WI38 (cell line): Measurements from ENCODE around the gene SPOCD1.
"Not testable (repeated sequence)": the region's sequence is repeated elsewhere in the genome, so short reads cannot be mapped to it uniquely, and the experiment has no call there.

Source experiments
- H3K4me3 ChIP-seq: 2 replicates; pipeline ENCODE4 v1.5.1; 2011; ENCODE audit warnings: low read depth, mild to moderate bottlenecking, control low read depth, low read length
- CTCF ChIP-seq: IDR thresholded peaks from 2 replicates; pipeline ENCODE4 v1.5.1; 2012; ENCODE audit warnings: low read depth, mild to moderate bottlenecking, control low read depth, low read length

The SPOCD1 gene

GRCh38 chr1:31828926-31829690 lies 13.3 kb upstream of the SPOCD1 start:
- no peak for TF ChIP-seq CTCF
- no peak overlapping the region for H3K4me3 ChIP-seq

GRCh38 chr1:31828341-31828740 lies 12.5 kb upstream of the SPOCD1 start:
- H3K4me3 ChIP-seq: no peak overlapping the region
- TF ChIP-seq CTCF: no peak

GRCh38 chr1:31823780-31824179 lies 8.0 kb upstream of the SPOCD1 start:
- TF ChIP-seq CTCF: no peak
- H3K4me3 ChIP-seq: no peak overlapping the region

GRCh38 chr1:31822766-31823165 lies 6.9 kb upstream of the SPOCD1 start:
- TF ChIP-seq CTCF: no peak
- no peak overlapping the region for H3K4me3 ChIP-seq

DNA sequence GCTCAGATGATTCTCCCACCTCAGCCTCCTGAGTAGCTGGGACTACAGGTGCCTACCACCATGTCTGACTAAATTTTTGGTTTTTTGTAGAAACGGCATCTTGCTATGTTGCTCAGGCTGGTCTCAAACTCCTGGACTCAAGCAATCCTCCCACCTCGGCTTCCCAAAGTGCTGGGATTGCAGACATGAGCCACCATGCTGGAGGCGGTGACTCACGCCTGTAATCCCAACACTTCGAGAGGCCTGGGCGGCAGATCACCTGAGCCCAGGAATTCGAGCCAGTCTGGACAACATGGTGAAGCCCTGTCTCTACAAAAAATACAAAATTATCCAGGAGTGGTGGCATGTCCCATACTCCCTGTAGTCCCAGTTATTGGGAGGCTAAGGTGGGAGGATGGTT lies 4.4 kb upstream of the SPOCD1 start:
- H3K4me3 ChIP-seq: not testable (repeated sequence)

GRCh38 chr1:31818206-31818605 lies 2.4 kb upstream of the SPOCD1 start:
- H3K4me3 ChIP-seq: no peak overlapping the region
- no peak for TF ChIP-seq CTCF

DNA sequence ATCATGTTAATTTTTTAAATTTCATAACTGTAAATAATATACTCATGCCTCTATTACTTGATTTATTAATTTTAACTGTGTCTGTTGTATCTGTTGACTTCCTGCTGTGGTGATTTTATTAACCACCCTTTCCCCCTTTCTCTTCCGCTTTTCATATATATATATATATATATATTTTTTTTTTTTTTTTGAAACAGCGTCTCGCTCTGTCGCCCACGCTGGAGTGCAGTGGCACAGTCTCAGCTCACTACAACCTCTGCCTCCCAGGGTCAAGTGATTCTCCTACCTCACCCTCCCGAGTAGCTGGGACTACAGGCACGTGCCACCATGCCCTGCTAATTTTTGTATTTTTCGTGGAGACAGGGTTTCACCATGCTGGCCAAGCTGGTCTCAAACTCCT lies 1.1 kb upstream of the SPOCD1 start:
- H3K4me3 ChIP-seq: not testable (repeated sequence)

DNA sequence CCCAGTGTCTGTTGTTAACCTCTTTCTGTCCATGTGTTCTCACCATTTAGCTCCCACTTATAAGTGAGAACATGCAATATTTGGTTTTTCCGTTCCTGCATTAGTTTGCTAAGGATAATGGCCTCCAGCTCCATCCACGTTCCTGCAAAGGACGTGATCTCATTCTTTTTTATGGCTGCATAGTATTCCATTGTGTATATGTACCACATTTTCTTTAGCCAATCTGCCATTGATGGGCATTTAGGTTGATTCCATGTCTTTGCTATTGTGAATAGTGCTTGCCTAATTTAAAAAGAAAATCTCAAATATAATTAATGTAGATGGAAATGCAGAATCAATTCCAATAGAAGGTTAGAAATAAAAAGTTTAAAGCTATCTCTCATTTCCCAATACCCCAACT lies 679 bp upstream of the SPOCD1 start:
- H3K4me3 ChIP-seq: not testable (repeated sequence)

DNA sequence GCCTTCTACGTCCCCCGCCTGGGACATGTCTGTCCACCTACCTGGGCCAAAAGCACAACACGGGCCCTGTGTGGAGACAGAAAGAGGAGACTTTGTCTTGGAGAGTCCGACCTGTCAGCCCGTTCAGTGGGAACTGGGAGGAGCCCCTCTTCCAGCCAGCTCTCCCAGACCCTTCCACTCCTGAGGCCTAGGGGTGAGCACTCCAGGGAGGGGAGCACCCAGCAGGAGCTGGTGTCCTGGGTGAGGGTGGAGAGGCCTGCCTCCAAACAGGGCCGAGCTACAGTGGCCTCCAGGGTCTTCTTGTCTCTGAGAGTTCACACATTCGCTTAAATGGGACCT lies 546 bp downstream of the SPOCD1 start:
- TF ChIP-seq CTCF: no peak
- H3K4me3 ChIP-seq: no peak overlapping the region
